HPDE6-E6E7 (cell line): ENCODE data around the gene G6PC3.
A peak's percentile ranks its signal among the peaks of the same experiment; 100 is the strongest.

Experiments
- DNase-seq: peaks from one replicate; pipeline ENCODE4 v3.0.0; 2011; ENCODE audit warnings: missing footprints; ENCODE audit errors: extremely low spot score

G6PC3 gene

DNA sequence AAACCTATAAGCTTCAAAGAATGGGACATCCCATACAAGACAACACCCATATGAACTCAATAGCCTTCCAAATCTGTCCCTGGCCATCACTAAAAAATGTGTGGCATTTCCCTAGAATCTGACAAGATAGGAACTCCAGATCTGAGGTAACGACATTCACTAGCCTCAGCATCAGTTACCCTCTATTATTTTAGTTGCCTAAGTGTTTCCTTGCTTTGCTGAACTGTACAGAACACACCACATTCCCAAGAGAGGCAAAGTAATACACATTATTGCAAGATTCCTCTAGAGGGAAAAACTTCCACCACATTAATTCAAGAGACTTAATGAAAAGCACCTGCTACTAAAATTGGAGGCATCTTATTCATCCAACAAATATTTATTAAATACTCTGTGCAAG is 9.1 kb upstream of the G6PC3 start:
- no peak for DNase-seq

DNA sequence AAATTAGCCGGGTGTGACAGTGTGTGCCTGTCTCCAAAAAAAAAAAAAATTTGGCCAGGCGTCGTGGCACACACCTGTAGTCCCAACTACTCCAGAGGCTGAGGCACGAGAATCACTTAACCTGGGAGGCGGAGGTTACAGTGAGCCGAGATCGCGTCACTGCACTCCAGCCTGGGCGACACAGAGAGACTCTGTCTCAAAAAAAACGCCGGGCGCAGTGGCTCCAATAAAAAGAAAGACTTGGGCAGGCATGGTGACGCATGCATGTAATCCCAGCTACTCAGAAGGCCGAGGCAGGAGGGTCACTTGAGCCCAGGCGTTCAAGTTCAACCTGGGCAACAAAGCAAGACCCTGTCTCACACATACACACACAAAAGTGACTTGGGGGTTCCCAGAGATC is 7.7 kb upstream of the G6PC3 start:
- DNase-seq = no peak

GRCh38 chr17:44063704-44064639 is 6.6 kb upstream of the G6PC3 start:
- no peak for DNase-seq

DNA sequence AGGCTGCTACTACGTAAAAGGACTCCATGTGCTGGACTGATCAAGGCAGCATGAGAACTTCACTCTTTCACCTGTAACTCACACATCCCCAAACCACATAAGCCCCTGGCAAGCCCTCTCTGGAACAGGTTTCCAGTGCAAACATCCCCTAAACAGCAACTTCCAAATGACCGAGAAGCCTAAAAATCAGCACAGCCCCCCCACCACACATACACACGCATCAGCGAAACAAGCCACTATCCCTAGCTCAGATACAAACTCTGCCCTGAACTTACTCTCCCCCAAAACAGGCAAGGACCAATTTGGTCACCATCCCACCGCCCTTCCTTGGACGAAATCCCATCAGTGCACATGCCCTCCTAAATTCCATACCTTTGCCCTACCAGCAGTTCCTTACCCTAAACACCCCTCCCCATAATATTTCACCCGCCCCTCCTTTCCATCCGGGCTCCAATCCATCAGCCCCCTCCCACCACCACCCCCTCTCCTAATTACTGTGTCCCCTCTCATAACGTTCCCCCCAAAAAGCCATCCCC is 4.8 kb upstream of the G6PC3 start:
- DNase-seq = no peak

- DNase-seq = peak; percentile 83
Observed at GRCh38 chr17:44066204-44066930, 4.2 kb upstream of the G6PC3 start, which contains the start of gene LSM12. Gene LSM12, minus strand, starts transcription at chr17:44066671. Its CDS starts 84 bp downstream, at chr17:44066587.

- DNase-seq = no peak
Observed at GRCh38 chr17:44067545-44067940, 3.0 kb upstream of the G6PC3 start.

DNA sequence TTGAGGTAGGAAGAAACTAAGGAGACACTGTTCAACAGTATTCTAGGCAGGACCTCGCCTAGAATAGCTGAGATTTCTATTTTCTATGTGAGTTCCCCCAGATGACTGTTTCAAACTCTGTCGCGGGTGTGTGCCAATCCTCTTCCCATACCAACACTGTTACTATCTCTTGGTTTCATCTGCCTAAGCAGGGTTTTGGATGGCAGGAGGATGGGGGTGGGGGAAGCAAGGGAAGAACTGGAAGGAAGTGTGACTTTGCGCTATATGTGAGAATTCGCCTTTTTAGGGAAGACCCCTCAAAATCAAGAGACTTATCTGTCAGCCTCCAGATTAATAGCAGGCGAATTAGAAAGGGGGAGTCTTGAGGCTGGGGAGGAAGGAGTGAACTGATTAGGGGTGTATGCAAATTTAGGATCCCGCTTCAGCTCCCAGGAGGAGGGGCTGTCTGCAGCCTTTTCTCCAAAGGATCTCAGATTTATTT is 521 bp upstream of the G6PC3 start:
- no peak for DNase-seq

- DNase-seq = no peak
Observed at GRCh38 chr17:44071198-44071520, 624 bp downstream of the G6PC3 start.

DNA sequence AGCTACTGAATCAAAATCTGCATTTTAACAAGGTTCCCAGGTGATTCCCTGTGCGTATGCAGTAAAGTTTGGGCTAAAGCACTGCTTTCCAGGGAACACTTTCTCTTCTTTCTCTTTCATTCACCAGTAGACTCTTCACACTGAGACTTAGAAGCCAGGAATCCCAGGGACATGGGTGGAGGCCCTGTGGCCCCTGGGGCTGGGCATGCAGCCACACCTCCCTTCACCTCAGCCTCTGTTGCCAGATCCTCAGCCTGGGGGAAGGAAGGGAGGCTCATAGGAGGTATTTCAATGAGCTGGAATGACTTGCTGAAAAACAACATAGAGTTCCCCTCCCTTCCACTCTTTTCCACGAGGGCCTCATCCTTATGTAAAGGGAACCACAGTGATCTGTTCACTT is 1.2 kb downstream of the G6PC3 start:
- no peak for DNase-seq

DNA sequence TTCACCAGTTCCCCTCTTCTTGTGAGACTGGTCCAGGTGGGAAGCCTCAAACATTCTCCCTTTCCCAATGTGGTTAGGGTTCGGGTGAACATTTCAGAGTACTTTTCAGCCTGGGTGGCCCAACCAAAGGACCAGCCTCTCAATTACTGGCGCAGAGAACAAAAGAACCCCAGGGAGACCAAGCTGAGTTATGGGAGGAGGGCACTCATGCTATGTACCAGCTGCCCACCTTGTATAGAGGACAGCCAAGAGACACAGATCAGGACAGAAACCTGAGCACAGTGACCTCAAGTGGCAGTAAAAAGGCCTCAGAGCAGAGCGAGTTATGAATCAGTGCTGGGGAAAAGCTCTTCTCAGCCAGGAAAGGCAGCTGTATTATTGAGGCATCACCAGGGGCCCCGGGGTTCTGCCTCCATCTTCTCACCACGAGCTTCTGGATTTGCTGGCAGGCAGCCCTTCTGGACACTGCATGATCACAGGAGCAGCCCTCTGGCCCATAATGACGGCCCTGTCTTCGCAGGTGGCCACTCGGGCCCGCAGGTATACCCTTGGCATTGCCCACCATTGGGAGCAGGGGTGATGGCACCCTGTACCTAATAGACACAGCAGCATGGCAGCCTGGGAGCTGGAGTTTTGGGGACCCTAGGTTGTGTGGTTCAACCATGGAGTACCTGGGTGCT is 3.8 kb downstream of the G6PC3 start:
- DNase-seq = no peak

- DNase-seq = no peak
Observed at GRCh38 chr17:44074911-44075285, 4.4 kb downstream of the G6PC3 start.

GRCh38 chr17:44075598-44076293 is 5.2 kb downstream of the G6PC3 start:
- DNase-seq = no peak

- no peak for DNase-seq
Observed at GRCh38 chr17:44076716-44077594, 6.4 kb downstream of the G6PC3 start.

DNA sequence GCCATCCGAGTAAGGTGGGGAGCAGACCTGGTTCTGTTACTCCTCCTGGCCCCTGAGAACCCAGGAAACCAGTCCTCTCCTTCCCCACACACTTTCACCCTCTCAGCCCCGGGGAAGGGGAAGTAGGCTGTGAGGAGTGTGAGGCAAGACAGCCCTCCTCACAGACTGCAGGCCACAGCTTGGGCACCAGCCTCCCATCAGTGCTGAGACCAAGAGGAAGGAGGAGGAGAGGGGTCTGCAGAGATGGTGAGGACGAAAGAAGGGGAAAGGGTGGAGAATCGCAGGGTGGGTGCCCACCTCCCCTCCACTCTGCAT is 7.0 kb downstream of the G6PC3 start:
- no peak for DNase-seq

- no peak for DNase-seq
Observed at GRCh38 chr17:44078412-44078811, 7.9 kb downstream of the G6PC3 start.

GRCh38 chr17:44079877-44080821 is 9.6 kb downstream of the G6PC3 start:
- no peak for DNase-seq

GRCh38 chr17:44081681-44082080 is 11.1 kb downstream of the G6PC3 start:
- DNase-seq = no peak

GRCh38 chr17:44082256-44082927 is 11.9 kb downstream of the G6PC3 start:
- DNase-seq = no peak
